Amygdala (tissue), 56 donors: ENCODE results near the gene NPRL2.

ENCODE experiments used
- DNase-seq, 56 donors: peaks; one replicate each; lab custom pipeline; 2025; lab: John Stamatoyannopoulos, UW

The NPRL2 gene

GRCh38 chr3:50374363-50375257, 24.0 kb upstream of the NPRL2 start:
- DNase-seq: no peak

GRCh38 chr3:50373146-50374051, 22.8 kb upstream of the NPRL2 start:
- DNase-seq: no peak

GRCh38 chr3:50372349-50372748, 21.8 kb upstream of the NPRL2 start:
- peak in 1 of 56 donors; percentile 12 for DNase-seq

- DNase-seq: no peak
Observed at GRCh38 chr3:50371133-50371685, 20.6 kb upstream of the NPRL2 start.

- peak in 7 of 56 donors; percentile 4 to 33 (median 8) for DNase-seq
Observed at GRCh38 chr3:50370594-50370993, 20.0 kb upstream of the NPRL2 start.

GRCh38 chr3:50369012-50369670, 18.6 kb upstream of the NPRL2 start:
- no peak for DNase-seq

- DNase-seq: no peak
Observed at GRCh38 chr3:50365842-50366220, 15.3 kb upstream of the NPRL2 start.

GRCh38 chr3:50365080-50365841, 14.7 kb upstream of the NPRL2 start:
- peak in 44 of 56 donors; percentile 13 to 91 (median 48) for DNase-seq

GRCh38 chr3:50364573-50365079, 14.1 kb upstream of the NPRL2 start:
- peak in 1 of 56 donors; percentile 43 for DNase-seq

- no peak for DNase-seq
Observed at GRCh38 chr3:50359760-50360110, 9.2 kb upstream of the NPRL2 start.

- peak; percentile 53 to 100 (median 98) for DNase-seq
Observed at GRCh38 chr3:50358911-50359759, 8.6 kb upstream of the NPRL2 start, which contains the start of gene TMEM115. TSS of gene TMEM115 (minus strand) at chr3:50359521. CDS start at chr3:50359063, 458 bp downstream.

- no peak for DNase-seq
Observed at GRCh38 chr3:50358355-50358910, 7.9 kb upstream of the NPRL2 start.

- DNase-seq: no peak
Observed at GRCh38 chr3:50357481-50357880, 6.9 kb upstream of the NPRL2 start.

- no peak for DNase-seq
Observed at GRCh38 chr3:50356553-50356952, 6.0 kb upstream of the NPRL2 start.

GRCh38 chr3:50355829-50356552, 5.4 kb upstream of the NPRL2 start:
- DNase-seq: no peak

GRCh38 chr3:50354850-50355249, 4.3 kb upstream of the NPRL2 start:
- DNase-seq: no peak

GRCh38 chr3:50354186-50354764, 3.7 kb upstream of the NPRL2 start:
- no peak for DNase-seq
